ENCODE measurements around the gene PPM1D.
"Not testable (repeated sequence)": the region's sequence is repeated elsewhere in the genome, so short reads cannot be mapped to it uniquely, and the experiment has no call there.

Gene PPM1D

GRCh38 chr17:60645918-60646523, 46.0 kb downstream of the PPM1D start:
- no peaks in the 10 kb centered on the region for H3K9me3 ChIP-seq (ENCODE audit: control insufficient read depth, insufficient read depth, low read length)
- no peaks in the 10 kb centered on the region for H3K4me1 ChIP-seq (ENCODE audit: control insufficient read depth, insufficient read depth, low read length)
- no peak overlapping the region for H3K4me3 ChIP-seq (ENCODE audit: low read depth, low read length)
- H3K27ac ChIP-seq (ENCODE audit: low read depth, low read length), result no peak overlapping the region
- H3K9ac ChIP-seq (ENCODE audit: low read depth, low read length), result no peak overlapping the region
- H3K27me3 ChIP-seq (ENCODE audit: control insufficient read depth, insufficient read depth, low read length), result no peaks in the 10 kb centered on the region
- H3K36me3 ChIP-seq (ENCODE audit: control insufficient read depth, insufficient read depth, low read length), result peaks cover 21% of the 10 kb centered on the region

GRCh38 chr17:60646701-60647100, 46.7 kb downstream of the PPM1D start:
- Histone ChIP-seq H3K4me1 (ENCODE audit: control insufficient read depth, insufficient read depth, low read length) (no peaks in the 10 kb centered on the region), H3K36me3 (ENCODE audit: control insufficient read depth, insufficient read depth, low read length) (peaks cover 21% of the 10 kb centered on the region), H3K4me3 (ENCODE audit: low read depth, low read length) (no peak overlapping the region), H3K9me3 (ENCODE audit: control insufficient read depth, insufficient read depth, low read length) (no peaks in the 10 kb centered on the region), H3K27ac (ENCODE audit: low read depth, low read length) (no peak overlapping the region), H3K9ac (ENCODE audit: low read depth, low read length) (no peak overlapping the region), H3K27me3 (ENCODE audit: control insufficient read depth, insufficient read depth, low read length) (no peaks in the 10 kb centered on the region)

DNA sequence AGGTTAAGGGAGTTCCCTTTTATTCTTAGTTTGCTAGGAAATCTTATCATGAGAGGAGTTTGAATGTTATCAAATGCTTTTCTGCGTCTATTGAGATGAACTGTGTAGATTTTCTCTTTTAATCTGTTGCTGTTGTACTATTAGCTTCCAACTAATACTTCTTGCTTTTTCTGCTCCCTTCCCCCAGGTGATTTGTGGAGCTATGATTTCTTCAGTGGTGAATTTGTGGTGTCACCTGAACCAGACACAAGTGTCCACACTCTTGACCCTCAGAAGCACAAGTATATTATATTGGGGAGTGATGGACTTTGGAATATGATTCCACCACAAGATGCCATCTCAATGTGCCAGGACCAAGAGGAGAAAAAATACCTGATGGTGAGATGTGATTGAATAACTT, 47.7 kb downstream of the PPM1D start:
- Histone ChIP-seq H3K36me3 (ENCODE audit: control insufficient read depth, insufficient read depth, low read length) (peaks cover 21% of the 10 kb centered on the region), H3K9me3 (ENCODE audit: control insufficient read depth, insufficient read depth, low read length) (no peaks in the 10 kb centered on the region), H3K4me3 (ENCODE audit: low read depth, low read length) (no peak overlapping the region), H3K9ac (ENCODE audit: low read depth, low read length) (no peak overlapping the region), H3K27ac (ENCODE audit: low read depth, low read length) (no peak overlapping the region), H3K4me1 (ENCODE audit: control insufficient read depth, insufficient read depth, low read length) (no peaks in the 10 kb centered on the region), H3K27me3 (ENCODE audit: control insufficient read depth, insufficient read depth, low read length) (no peaks in the 10 kb centered on the region)

- no peak overlapping the region for H3K4me3 ChIP-seq (ENCODE audit: low read depth, low read length)
- no peaks in the 10 kb centered on the region for H3K27me3 ChIP-seq (ENCODE audit: control insufficient read depth, insufficient read depth, low read length)
- H3K9ac ChIP-seq (ENCODE audit: low read depth, low read length), result no peak overlapping the region
- peaks cover 33% of the 10 kb centered on the region for H3K36me3 ChIP-seq (ENCODE audit: control insufficient read depth, insufficient read depth, low read length)
- no peaks in the 10 kb centered on the region for H3K4me1 ChIP-seq (ENCODE audit: control insufficient read depth, insufficient read depth, low read length)
- H3K27ac ChIP-seq (ENCODE audit: low read depth, low read length), result no peak overlapping the region
- H3K9me3 ChIP-seq (ENCODE audit: control insufficient read depth, insufficient read depth, low read length), result no peaks in the 10 kb centered on the region
Measured at GRCh38 chr17:60652454-60653247, 52.7 kb downstream of the PPM1D start.

GRCh38 chr17:60653569-60653968, 53.6 kb downstream of the PPM1D start:
- no peaks in the 10 kb centered on the region for H3K4me1 ChIP-seq (ENCODE audit: control insufficient read depth, insufficient read depth, low read length)
- no peak overlapping the region for H3K4me3 ChIP-seq (ENCODE audit: low read depth, low read length)
- no peak overlapping the region for H3K9ac ChIP-seq (ENCODE audit: low read depth, low read length)
- peaks cover 26% of the 10 kb centered on the region for H3K36me3 ChIP-seq (ENCODE audit: control insufficient read depth, insufficient read depth, low read length)
- H3K9me3 ChIP-seq (ENCODE audit: control insufficient read depth, insufficient read depth, low read length), result no peaks in the 10 kb centered on the region
- H3K27me3 ChIP-seq (ENCODE audit: control insufficient read depth, insufficient read depth, low read length), result no peaks in the 10 kb centered on the region
- no peak overlapping the region for H3K27ac ChIP-seq (ENCODE audit: low read depth, low read length)

DNA sequence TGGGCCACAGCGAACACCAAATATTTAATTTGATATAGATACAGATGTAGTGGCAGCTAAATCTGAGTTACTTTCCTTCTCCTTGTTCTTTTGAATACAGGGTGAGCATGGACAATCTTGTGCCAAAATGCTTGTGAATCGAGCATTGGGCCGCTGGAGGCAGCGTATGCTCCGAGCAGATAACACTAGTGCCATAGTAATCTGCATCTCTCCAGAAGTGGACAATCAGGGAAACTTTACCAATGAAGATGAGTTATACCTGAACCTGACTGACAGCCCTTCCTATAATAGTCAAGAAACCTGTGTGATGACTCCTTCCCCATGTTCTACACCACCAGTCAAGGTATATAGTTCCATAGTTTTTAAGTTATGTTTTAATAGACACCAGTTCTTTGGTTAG, 56.5 kb downstream of the PPM1D start:
- H3K27me3 ChIP-seq (ENCODE audit: control insufficient read depth, insufficient read depth, low read length), result no peaks in the 10 kb centered on the region
- H3K36me3 ChIP-seq (ENCODE audit: control insufficient read depth, insufficient read depth, low read length), result peaks cover 13% of the 10 kb centered on the region
- no peaks in the 10 kb centered on the region for H3K4me1 ChIP-seq (ENCODE audit: control insufficient read depth, insufficient read depth, low read length)
- no peak overlapping the region for H3K27ac ChIP-seq (ENCODE audit: low read depth, low read length)
- H3K9ac ChIP-seq (ENCODE audit: low read depth, low read length), result no peak overlapping the region
- no peaks in the 10 kb centered on the region for H3K9me3 ChIP-seq (ENCODE audit: control insufficient read depth, insufficient read depth, low read length)
- H3K4me3 ChIP-seq (ENCODE audit: low read depth, low read length), result no peak overlapping the region

DNA sequence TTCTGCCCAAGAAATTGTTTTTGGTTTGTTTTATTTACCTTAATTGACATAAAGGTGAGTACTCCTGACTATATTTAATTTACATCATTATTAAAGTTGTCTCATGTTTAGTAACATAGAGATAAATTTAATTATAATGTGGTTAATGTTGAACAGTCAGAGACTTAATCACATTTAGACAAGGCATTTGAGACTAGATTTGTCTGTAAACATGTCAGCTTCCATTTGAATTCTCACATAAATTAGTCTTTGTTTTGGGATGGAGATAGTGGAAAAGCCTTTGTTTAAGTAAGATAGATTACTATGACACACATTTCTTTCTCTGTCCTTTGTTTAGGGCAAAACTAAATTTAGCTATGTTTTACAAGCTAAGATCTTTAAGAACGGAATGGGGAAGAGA, 59.2 kb downstream of the PPM1D start:
- Histone ChIP-seq H3K4me3 (ENCODE audit: low read depth, low read length) (no peak overlapping the region), H3K4me1 (ENCODE audit: control insufficient read depth, insufficient read depth, low read length) (no peaks in the 10 kb centered on the region), H3K9me3 (ENCODE audit: control insufficient read depth, insufficient read depth, low read length) (no peaks in the 10 kb centered on the region), H3K27me3 (ENCODE audit: control insufficient read depth, insufficient read depth, low read length) (no peaks in the 10 kb centered on the region), H3K27ac (ENCODE audit: low read depth, low read length) (no peak overlapping the region), H3K9ac (ENCODE audit: low read depth, low read length) (no peak overlapping the region), H3K36me3 (ENCODE audit: control insufficient read depth, insufficient read depth, low read length) (peaks cover 24% of the 10 kb centered on the region)

DNA sequence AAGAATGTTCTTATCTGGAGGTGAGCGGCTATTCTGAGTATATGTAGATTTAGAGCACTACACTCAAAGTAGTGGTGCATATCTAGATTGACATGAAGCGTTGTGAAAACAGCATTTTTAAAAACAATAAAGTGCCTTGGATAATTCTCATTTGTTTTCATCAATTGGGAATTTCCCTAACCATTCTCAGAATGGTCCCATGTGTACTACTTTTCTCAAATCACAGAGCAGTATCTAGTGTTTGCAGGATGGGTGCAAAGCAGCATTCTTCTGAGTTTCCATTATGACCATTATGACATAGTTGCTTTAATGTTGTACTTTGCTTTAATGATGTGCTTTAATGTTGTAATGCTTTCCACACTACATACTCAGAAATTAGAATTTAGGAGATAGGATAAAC, 61.5 kb downstream of the PPM1D start:
- Histone ChIP-seq H3K27me3 (ENCODE audit: control insufficient read depth, insufficient read depth, low read length) (no peaks in the 10 kb centered on the region), H3K9ac (ENCODE audit: low read depth, low read length) (no peak overlapping the region), H3K4me3 (ENCODE audit: low read depth, low read length) (no peak overlapping the region), H3K27ac (ENCODE audit: low read depth, low read length) (no peak overlapping the region), H3K36me3 (ENCODE audit: control insufficient read depth, insufficient read depth, low read length) (peaks cover 25% of the 10 kb centered on the region), H3K9me3 (ENCODE audit: control insufficient read depth, insufficient read depth, low read length) (no peaks in the 10 kb centered on the region), H3K4me1 (ENCODE audit: control insufficient read depth, insufficient read depth, low read length) (no peaks in the 10 kb centered on the region)

- peaks cover 14% of the 10 kb centered on the region for H3K36me3 ChIP-seq (ENCODE audit: control insufficient read depth, insufficient read depth, low read length)
- no peak overlapping the region for H3K27ac ChIP-seq (ENCODE audit: low read depth, low read length)
- no peaks in the 10 kb centered on the region for H3K9me3 ChIP-seq (ENCODE audit: control insufficient read depth, insufficient read depth, low read length)
- H3K4me3 ChIP-seq (ENCODE audit: low read depth, low read length), result no peak overlapping the region
- H3K27me3 ChIP-seq (ENCODE audit: control insufficient read depth, insufficient read depth, low read length), result no peaks in the 10 kb centered on the region
- no peak overlapping the region for H3K9ac ChIP-seq (ENCODE audit: low read depth, low read length)
- H3K4me1 ChIP-seq (ENCODE audit: control insufficient read depth, insufficient read depth, low read length), result no peaks in the 10 kb centered on the region
Measured at GRCh38 chr17:60664022-60664421, 64.0 kb downstream of the PPM1D start.

GRCh38 chr17:60665602-60666001, 65.6 kb downstream of the PPM1D start:
- Histone ChIP-seq H3K4me3 (ENCODE audit: low read depth, low read length) (no peak overlapping the region), H3K9me3 (ENCODE audit: control insufficient read depth, insufficient read depth, low read length) (no peaks in the 10 kb centered on the region), H3K36me3 (ENCODE audit: control insufficient read depth, insufficient read depth, low read length) (peaks cover 14% of the 10 kb centered on the region), H3K4me1 (ENCODE audit: control insufficient read depth, insufficient read depth, low read length) (no peaks in the 10 kb centered on the region), H3K27me3 (ENCODE audit: control insufficient read depth, insufficient read depth, low read length) (no peaks in the 10 kb centered on the region), H3K27ac (ENCODE audit: low read depth, low read length) (no peak overlapping the region), H3K9ac (ENCODE audit: low read depth, low read length) (no peak overlapping the region)

DNA sequence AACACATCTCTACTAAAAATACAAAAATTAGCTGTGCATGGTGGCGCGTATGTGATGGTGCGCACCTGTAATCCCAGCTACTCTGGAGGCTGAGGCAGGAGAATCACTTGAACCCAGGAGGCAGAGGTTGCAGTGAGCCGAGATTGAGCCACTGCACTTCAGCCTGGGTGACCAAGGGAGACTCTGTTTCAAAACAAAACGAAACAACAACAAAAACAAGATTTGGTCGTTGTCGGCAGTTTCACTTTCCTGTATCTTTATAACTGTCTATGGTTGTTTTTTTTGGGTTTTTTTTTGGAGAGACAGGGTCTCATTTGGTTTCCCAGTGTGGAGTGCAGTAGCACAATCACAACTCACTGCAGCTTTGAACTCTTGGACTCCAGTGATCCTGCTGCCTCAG, 68.7 kb downstream of the PPM1D start:
- not testable (repeated sequence) for H3K4me3 ChIP-seq (ENCODE audit: low read depth, low read length); H3K27ac ChIP-seq (ENCODE audit: low read depth, low read length); H3K36me3 ChIP-seq (ENCODE audit: control insufficient read depth, insufficient read depth, low read length); H3K4me1 ChIP-seq (ENCODE audit: control insufficient read depth, insufficient read depth, low read length); H3K27me3 ChIP-seq (ENCODE audit: control insufficient read depth, insufficient read depth, low read length); H3K9me3 ChIP-seq (ENCODE audit: control insufficient read depth, insufficient read depth, low read length); H3K9ac ChIP-seq (ENCODE audit: low read depth, low read length)
